PC-3 (cell line): ENCODE results near the gene LRRC71.

ENCODE experiments used
- CTCF ChIP-seq: fragments of 300-600 bp; sonication (generic); conservative IDR thresholded peaks from 2 replicates; pipeline ENCODE4 v1.5.1; 2017; ENCODE audit warnings: antibody characterized with exemption, low read depth, mild to moderate bottlenecking, low read length
- EZH2 ChIP-seq: fragments of 300-600 bp; sonication (generic); IDR thresholded peaks from one replicate; pipeline ENCODE4 v1.6.1; 2017; ENCODE audit warnings: antibody characterized with exemption, mild to moderate bottlenecking, low read length; ENCODE audit not compliant: unreplicated experiment
- EZH2phosphoT487 ChIP-seq: fragments of 300-600 bp; sonication (generic); IDR thresholded peaks from 2 replicates; pipeline ENCODE4 v1.6.1; 2018; ENCODE audit warnings: mild to moderate bottlenecking, antibody characterized with exemption, low read length, borderline replicate concordance

GRCh38 chr1:156887317-156887716 is 33.1 kb upstream of the LRRC71 start:
- TF ChIP-seq CTCF (no peak), EZH2phosphoT487 (no peak), EZH2 (no peak)
